ENCODE data around the gene PDE4D.

The PDE4D gene

DNA sequence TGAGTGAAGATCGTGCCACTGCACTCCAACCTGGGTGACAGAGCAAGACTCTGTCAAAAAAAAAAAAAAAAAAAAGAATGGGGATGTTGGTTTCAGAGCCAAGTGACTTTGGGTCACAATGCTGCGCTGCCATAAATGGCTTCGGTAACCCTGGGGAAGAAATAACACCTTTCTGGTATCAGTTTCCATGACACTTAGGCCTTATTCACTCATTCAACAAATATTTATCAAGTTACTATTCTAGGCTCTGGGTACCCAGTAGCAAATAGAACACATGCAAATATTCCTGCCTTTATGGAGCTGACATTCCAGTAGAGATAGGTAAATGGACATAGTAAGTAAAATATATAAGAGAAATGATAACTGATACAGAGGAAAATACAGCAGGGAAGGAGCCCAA, 454.2 kb downstream of the PDE4D start:
- no peak for DNase-seq (ENCODE audit: low read depth)
- no peak overlapping the region for H3K4me3 ChIP-seq (ENCODE audit: low read length)
- TF ChIP-seq CTCF (conservative IDR thresholded peaks at IDR 0.05; ENCODE audit: low read length) = no peak

- TF ChIP-seq CTCF (conservative IDR thresholded peaks at IDR 0.05; ENCODE audit: low read length) = no peak
- no peak for DNase-seq (ENCODE audit: low read depth)
- no peak overlapping the region for H3K4me3 ChIP-seq (ENCODE audit: low read length)
Observed at GRCh38 chr5:59437176-59437575, 456.4 kb downstream of the PDE4D start.

GRCh38 chr5:59436364-59437148, 457.0 kb downstream of the PDE4D start:
- no peak for TF ChIP-seq CTCF (conservative IDR thresholded peaks at IDR 0.05; ENCODE audit: low read length)
- no peak for DNase-seq (ENCODE audit: low read depth)
- no peak overlapping the region for H3K4me3 ChIP-seq (ENCODE audit: low read length)

GRCh38 chr5:59433174-59433573, 460.4 kb downstream of the PDE4D start:
- DNase-seq (ENCODE audit: low read depth) = no peak
- no peak overlapping the region for H3K4me3 ChIP-seq (ENCODE audit: low read length)
- no peak for TF ChIP-seq CTCF (conservative IDR thresholded peaks at IDR 0.05; ENCODE audit: low read length)

DNA sequence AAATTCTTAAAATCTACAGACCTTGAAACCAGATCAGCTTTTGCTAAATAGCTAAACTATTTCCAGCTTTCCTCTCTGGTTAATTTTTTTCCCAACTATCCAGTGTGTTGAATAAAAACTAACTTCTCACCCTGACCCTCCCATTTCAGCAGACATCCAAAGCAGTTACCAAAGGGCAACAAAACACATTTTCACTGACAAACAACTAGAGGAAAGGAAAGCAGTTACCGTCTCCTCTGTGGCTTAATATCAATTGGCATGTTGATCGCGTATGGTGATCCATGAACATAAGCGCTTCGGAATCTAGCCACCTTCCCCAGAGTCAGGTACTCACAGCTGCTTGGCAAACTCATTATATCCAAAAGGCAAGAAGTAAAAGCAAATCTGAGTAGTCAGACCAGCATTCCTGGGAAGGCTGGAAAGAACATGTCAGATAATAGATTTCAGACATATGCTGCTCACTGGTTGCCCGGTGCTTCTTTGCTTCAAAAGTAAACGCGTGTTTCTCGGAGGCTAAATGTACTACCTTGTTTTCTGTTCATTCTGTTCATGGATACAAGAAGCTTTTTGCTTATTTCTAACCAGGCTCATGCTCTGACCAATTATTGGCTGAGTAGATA, 463.4 kb downstream of the PDE4D start:
- no peak for DNase-seq (ENCODE audit: low read depth)
- TF ChIP-seq CTCF (conservative IDR thresholded peaks at IDR 0.05; ENCODE audit: low read length) = no peak
- H3K4me3 ChIP-seq (ENCODE audit: low read length) = no peak overlapping the region

- no peak for TF ChIP-seq CTCF (conservative IDR thresholded peaks at IDR 0.05; ENCODE audit: low read length)
- no peak overlapping the region for H3K4me3 ChIP-seq (ENCODE audit: low read length)
- no peak for DNase-seq (ENCODE audit: low read depth)
Observed at GRCh38 chr5:59428391-59428790, 465.1 kb downstream of the PDE4D start.

DNA sequence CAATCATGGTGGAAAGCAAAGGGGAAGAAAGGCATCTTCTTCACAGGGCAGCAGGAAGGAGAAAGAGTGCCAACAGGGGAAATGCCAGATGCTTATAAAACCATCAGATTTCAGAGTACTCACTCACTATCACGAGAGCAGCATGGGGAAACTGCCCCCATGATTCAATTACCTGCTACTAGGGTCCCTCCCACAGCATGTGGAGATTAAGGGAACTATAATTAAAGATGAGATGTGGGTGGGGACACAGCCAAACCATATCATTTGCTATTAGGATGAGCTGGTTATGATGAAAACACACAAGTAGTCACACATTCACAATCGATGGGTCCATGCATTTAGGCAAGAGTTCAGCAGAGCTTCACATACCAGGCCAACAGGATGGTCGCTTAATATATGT, 469.0 kb downstream of the PDE4D start:
- no peak for TF ChIP-seq CTCF (conservative IDR thresholded peaks at IDR 0.05; ENCODE audit: low read length)
- no peak for DNase-seq (ENCODE audit: low read depth)
- H3K4me3 ChIP-seq (ENCODE audit: low read length) = no peak overlapping the region

Measured in AG10803 (cell line).